ENCODE results near the gene PMAIP1.

PMAIP1 gene

DNA sequence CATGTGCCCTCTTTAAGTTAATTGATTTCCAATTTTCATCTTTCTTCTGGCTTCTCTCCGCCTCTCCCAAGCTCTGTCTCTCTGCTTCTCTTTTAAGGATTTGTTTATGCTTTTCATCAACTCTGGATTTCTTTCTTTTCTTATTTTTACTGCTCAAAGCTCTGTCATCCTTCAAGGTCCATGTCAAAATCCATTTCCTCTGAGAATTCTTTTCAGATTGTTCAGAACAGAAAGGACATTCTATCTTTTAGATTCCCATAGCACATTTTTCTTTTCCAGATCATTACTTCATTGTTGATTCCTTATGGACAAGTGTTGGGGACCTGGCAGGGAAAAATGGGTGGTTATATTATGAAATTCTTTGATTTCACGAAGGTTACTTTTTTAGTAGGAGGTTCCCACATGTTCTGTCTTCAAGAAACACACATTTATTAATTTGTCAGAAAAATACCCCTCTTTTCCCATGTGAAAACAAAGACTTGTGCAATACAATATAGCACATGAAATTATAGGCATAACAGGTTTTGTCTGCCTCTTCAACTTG is 12.3 kb downstream of the PMAIP1 start:
- Histone ChIP-seq H3K9me3 (ENCODE audit: control insufficient read depth in 2 of 2, low read length in 2 of 2) (peaks cover 0 to 4% of the 10 kb centered on the region in 2 donors), H3K27me3 (ENCODE audit: control insufficient read depth in 1 of 2, insufficient read depth in 2 of 2, low read length in 2 of 2) (peaks cover 4 to 5% of the 10 kb centered on the region in 2 donors), H3K27ac (ENCODE audit: low read length) (no peak overlapping the region), H3K36me3 (ENCODE audit: control insufficient read depth in 2 of 2, insufficient read depth in 2 of 2, low read length in 2 of 2) (no peaks in the 10 kb centered on the region), H3K4me3 (ENCODE audit: low read length in 2 of 2) (no peak overlapping the region), H3K4me1 (ENCODE audit: control insufficient read depth, insufficient read depth, low read length) (no peaks in the 10 kb centered on the region), H3K9ac (ENCODE audit: low read length in 2 of 2) (no peak overlapping the region)

DNA sequence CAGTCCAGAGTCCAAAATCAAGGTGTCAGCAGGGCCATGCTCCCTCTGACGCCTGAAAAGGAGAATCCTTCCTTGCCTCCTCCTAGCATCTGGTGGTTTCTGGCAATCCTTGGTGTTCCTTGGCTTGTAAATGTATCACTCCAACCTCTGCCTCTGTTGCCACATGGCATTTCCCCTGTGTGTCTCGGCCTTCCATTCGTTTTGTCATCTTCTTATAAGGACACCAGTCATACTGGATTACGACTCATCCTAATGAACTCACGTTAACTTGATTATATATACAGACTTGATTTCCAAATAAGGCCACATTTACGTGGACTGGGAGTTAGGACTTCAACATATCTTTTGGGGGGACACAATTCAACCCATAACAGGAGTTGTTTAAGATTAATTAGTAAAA is 15.8 kb downstream of the PMAIP1 start:
- no peaks in the 10 kb centered on the region for H3K36me3 ChIP-seq (ENCODE audit: control insufficient read depth in 2 of 2, insufficient read depth in 2 of 2, low read length in 2 of 2)
- no peak overlapping the region for H3K9ac ChIP-seq (ENCODE audit: low read length in 2 of 2)
- no peak overlapping the region for H3K4me3 ChIP-seq (ENCODE audit: low read length in 2 of 2)
- peaks cover 3% of the 10 kb centered on the region for H3K4me1 ChIP-seq (ENCODE audit: control insufficient read depth, insufficient read depth, low read length)
- H3K9me3 ChIP-seq (ENCODE audit: control insufficient read depth in 2 of 2, low read length in 2 of 2) = peaks cover 0 to 4% of the 10 kb centered on the region in 2 donors
- H3K27me3 ChIP-seq (ENCODE audit: control insufficient read depth in 1 of 2, insufficient read depth in 2 of 2, low read length in 2 of 2) = no peaks in the 10 kb centered on the region
- H3K27ac ChIP-seq (ENCODE audit: low read length) = no peak overlapping the region

DNA sequence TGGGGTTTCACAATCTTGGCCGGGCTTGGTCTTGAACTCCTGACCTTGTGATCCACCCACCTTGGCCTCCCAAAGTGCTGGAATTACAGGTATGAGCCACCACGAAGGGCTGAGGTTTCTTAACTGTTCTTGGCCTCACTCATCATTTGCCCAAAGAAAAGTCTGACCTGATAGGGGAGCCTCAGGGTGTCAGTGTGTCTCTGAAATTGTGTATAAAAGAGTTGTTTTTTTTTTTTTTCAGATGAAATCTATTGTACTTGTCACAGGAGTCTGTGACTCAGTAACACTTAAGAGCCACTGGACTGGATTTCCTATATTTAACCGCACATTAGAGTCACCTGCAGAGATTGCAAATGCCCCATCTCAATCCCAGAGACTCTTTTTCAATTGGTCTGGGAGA is 16.9 kb downstream of the PMAIP1 start:
- Histone ChIP-seq H3K27ac (ENCODE audit: low read length) (no peak overlapping the region), H3K9ac (ENCODE audit: low read length in 2 of 2) (no peak overlapping the region), H3K36me3 (ENCODE audit: control insufficient read depth in 2 of 2, insufficient read depth in 2 of 2, low read length in 2 of 2) (no peaks in the 10 kb centered on the region), H3K4me3 (ENCODE audit: low read length in 2 of 2) (no peak overlapping the region), H3K27me3 (ENCODE audit: control insufficient read depth in 1 of 2, insufficient read depth in 2 of 2, low read length in 2 of 2) (no peaks in the 10 kb centered on the region), H3K9me3 (ENCODE audit: control insufficient read depth in 2 of 2, low read length in 2 of 2) (peaks cover 0 to 4% of the 10 kb centered on the region in 2 donors), H3K4me1 (ENCODE audit: control insufficient read depth, insufficient read depth, low read length) (peaks cover 3% of the 10 kb centered on the region)

DNA sequence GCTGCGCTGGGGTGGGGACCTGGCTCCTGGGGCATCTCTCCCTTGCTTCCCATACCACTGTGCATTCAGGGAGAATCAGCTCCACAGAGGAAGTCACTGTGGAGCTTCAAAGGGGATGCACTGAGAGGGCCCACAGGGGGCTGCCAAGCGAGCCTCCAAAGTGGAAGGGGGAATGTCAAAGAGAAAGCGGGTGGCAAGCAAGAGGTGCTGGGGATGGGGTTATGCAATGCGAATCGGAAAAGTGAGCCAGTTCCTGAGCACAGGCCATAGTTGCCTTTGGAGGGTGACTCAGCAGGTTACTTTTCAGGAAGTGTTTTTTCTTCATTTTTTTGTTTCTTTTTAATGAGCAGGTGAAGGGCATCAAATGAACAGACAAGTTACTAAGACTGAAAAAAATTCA is 17.6 kb downstream of the PMAIP1 start:
- no peaks in the 10 kb centered on the region for H3K36me3 ChIP-seq (ENCODE audit: control insufficient read depth in 2 of 2, insufficient read depth in 2 of 2, low read length in 2 of 2)
- H3K9ac ChIP-seq (ENCODE audit: low read length in 2 of 2) = no peak overlapping the region
- no peak overlapping the region for H3K27ac ChIP-seq (ENCODE audit: low read length)
- peaks cover 3% of the 10 kb centered on the region for H3K4me1 ChIP-seq (ENCODE audit: control insufficient read depth, insufficient read depth, low read length)
- H3K9me3 ChIP-seq (ENCODE audit: control insufficient read depth in 2 of 2, low read length in 2 of 2) = peaks cover 0 to 4% of the 10 kb centered on the region in 2 donors
- H3K27me3 ChIP-seq (ENCODE audit: control insufficient read depth in 1 of 2, insufficient read depth in 2 of 2, low read length in 2 of 2) = no peaks in the 10 kb centered on the region
- H3K4me3 ChIP-seq (ENCODE audit: low read length in 2 of 2) = no peak overlapping the region

DNA sequence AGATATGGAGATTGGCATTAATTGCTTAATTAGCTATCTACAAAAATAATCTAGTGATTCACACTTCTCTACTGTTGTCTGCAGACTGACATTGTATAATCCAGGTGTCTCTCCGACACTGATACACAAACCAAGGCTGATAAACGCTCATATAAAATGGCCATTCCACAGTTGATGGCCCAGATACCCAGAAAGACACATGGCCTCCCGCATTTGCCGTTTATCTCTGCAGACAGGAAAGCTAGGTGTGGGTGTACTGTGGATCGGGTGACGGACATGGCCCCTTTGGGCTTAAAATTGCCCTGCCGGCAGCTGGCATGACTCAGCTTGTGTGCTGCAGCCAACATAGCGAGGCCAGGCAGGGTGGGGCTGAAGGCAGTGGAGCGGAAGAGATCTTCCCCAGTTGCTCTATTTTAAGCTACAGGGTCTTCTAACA is 18.5 kb downstream of the PMAIP1 start:
- H3K4me1 ChIP-seq (ENCODE audit: control insufficient read depth, insufficient read depth, low read length) = peaks cover 3% of the 10 kb centered on the region
- no peaks in the 10 kb centered on the region for H3K9me3 ChIP-seq (ENCODE audit: control insufficient read depth in 2 of 2, low read length in 2 of 2)
- H3K27ac ChIP-seq (ENCODE audit: low read length) = no peak overlapping the region
- H3K4me3 ChIP-seq (ENCODE audit: low read length in 2 of 2) = peak overlapping the region in 1 of 2 donors; percentile 49
- H3K9ac ChIP-seq (ENCODE audit: low read length in 2 of 2) = no peak overlapping the region
- no peaks in the 10 kb centered on the region for H3K27me3 ChIP-seq (ENCODE audit: control insufficient read depth in 1 of 2, insufficient read depth in 2 of 2, low read length in 2 of 2)
- H3K36me3 ChIP-seq (ENCODE audit: control insufficient read depth in 2 of 2, insufficient read depth in 2 of 2, low read length in 2 of 2) = no peaks in the 10 kb centered on the region

DNA sequence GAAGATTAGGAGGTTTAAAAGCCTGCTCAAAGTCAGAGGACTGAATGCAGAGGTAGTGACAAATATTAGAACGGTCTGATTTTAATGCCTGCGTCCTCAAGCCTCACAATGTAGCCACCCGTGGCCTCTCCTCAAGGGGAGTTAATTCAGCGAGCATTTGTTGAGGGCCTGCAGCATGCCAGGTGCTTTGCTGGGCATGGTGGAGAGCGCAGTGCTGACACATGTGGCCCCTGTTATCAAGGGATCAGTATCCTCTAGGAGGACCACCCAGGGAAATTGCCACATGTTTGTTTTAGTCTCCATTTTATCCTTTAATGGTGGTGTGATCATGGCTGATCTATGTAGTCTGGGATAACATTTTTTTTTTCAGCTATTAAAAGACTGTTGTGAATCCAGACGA is 19.2 kb downstream of the PMAIP1 start:
- no peaks in the 10 kb centered on the region for H3K9me3 ChIP-seq (ENCODE audit: control insufficient read depth in 2 of 2, low read length in 2 of 2)
- no peaks in the 10 kb centered on the region for H3K27me3 ChIP-seq (ENCODE audit: control insufficient read depth in 1 of 2, insufficient read depth in 2 of 2, low read length in 2 of 2)
- H3K9ac ChIP-seq (ENCODE audit: low read length in 2 of 2) = no peak overlapping the region
- peaks cover 3% of the 10 kb centered on the region for H3K4me1 ChIP-seq (ENCODE audit: control insufficient read depth, insufficient read depth, low read length)
- no peak overlapping the region for H3K27ac ChIP-seq (ENCODE audit: low read length)
- no peaks in the 10 kb centered on the region for H3K36me3 ChIP-seq (ENCODE audit: control insufficient read depth in 2 of 2, insufficient read depth in 2 of 2, low read length in 2 of 2)
- H3K4me3 ChIP-seq (ENCODE audit: low read length in 2 of 2) = no peak overlapping the region

DNA sequence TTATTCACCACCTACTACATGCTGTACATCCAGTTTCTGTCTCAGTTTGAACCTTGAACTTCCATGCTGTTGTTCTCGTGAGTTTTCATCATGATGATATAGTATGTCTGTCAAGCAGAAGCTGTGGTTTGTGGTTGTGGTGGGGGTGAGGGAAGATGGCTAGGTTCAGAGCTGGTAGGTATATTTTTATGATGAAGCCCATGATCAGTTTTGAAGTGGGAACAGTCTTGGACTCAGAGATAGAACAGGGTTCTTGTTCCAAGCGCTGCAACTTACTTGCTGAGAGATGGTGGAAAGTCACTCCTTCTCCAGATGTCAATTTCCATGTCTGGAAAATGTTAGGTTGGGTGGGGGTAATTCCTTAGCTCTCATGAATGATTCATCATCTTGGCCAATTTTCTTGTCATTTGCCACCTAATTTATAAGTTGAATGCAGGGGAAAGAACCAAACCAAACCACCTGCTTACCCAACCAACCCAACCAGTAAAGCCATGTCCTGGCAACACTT is 21.6 kb downstream of the PMAIP1 start:
- Histone ChIP-seq H3K36me3 (ENCODE audit: control insufficient read depth in 2 of 2, insufficient read depth in 2 of 2, low read length in 2 of 2) (no peaks in the 10 kb centered on the region), H3K4me3 (ENCODE audit: low read length in 2 of 2) (no peak overlapping the region), H3K9me3 (ENCODE audit: control insufficient read depth in 2 of 2, low read length in 2 of 2) (no peaks in the 10 kb centered on the region), H3K27ac (ENCODE audit: low read length) (no peak overlapping the region), H3K9ac (ENCODE audit: low read length in 2 of 2) (no peak overlapping the region), H3K4me1 (ENCODE audit: control insufficient read depth, insufficient read depth, low read length) (peaks cover 3% of the 10 kb centered on the region), H3K27me3 (ENCODE audit: control insufficient read depth in 1 of 2, insufficient read depth in 2 of 2, low read length in 2 of 2) (no peaks in the 10 kb centered on the region)

DNA sequence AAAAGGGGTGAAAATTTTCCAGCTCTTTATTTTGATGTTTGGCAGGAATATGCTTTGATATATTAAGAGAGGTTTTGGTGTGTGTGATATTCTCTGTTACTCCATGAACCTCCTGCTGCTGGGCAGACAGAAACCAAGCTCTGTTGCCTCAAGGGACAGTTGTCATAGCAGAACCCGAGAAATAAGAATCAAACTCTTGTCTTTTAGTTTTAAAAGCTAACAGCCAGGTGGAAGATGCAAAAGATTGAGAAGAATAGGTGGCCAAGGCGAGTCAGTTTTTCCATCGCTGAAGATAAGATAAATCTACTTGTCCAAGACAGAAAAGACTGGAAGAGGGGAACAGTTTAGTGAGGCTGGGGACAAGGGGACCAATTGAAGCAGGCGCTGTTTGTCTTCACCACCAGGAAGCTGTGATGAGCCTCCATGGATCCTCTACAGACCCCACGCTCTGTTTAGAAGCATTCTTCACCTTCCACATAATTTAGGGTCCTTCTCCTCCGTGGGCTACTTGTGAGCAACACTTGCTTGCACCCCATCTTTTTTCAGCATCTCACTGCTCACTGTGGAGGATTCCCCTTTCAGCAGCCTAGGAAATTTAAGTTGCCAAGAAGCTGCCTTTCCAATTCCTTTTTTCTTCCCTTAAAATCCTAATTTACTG is 23.9 kb downstream of the PMAIP1 start:
- no peaks in the 10 kb centered on the region for H3K27me3 ChIP-seq (ENCODE audit: control insufficient read depth in 1 of 2, insufficient read depth in 2 of 2, low read length in 2 of 2)
- H3K27ac ChIP-seq (ENCODE audit: low read length) = no peak overlapping the region
- H3K4me1 ChIP-seq (ENCODE audit: control insufficient read depth, insufficient read depth, low read length) = peaks cover under 1% of the 10 kb centered on the region
- H3K36me3 ChIP-seq (ENCODE audit: control insufficient read depth in 2 of 2, insufficient read depth in 2 of 2, low read length in 2 of 2) = no peaks in the 10 kb centered on the region
- H3K9ac ChIP-seq (ENCODE audit: low read length in 2 of 2) = no peak overlapping the region
- no peak overlapping the region for H3K4me3 ChIP-seq (ENCODE audit: low read length in 2 of 2)
- no peaks in the 10 kb centered on the region for H3K9me3 ChIP-seq (ENCODE audit: control insufficient read depth in 2 of 2, low read length in 2 of 2)

DNA sequence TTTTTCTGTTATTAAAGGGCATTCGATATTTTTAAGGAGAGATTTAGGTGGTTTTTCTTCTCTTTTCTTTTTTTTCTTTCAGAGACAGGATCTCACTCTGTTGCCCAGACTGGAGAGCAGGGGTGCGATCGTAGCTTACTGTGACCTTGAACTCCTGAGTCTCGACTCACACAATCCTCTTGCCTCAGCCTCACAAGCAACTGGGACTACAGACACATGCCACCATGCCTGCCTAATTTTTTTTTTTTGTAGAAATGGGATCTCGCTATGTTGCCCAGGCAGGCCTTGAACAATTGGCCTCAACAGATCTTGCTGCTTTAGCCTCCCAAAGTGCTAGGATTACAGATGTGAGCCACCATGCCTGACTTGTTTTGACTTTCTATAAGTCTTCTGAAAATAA is 26.3 kb downstream of the PMAIP1 start:
- Histone ChIP-seq H3K36me3 (ENCODE audit: control insufficient read depth in 2 of 2, insufficient read depth in 2 of 2, low read length in 2 of 2) (no peaks in the 10 kb centered on the region), H3K4me1 (ENCODE audit: control insufficient read depth, insufficient read depth, low read length) (no peaks in the 10 kb centered on the region), H3K27ac (ENCODE audit: low read length) (no peak overlapping the region), H3K4me3 (ENCODE audit: low read length in 2 of 2) (no peak overlapping the region), H3K9me3 (ENCODE audit: control insufficient read depth in 2 of 2, low read length in 2 of 2) (no peaks in the 10 kb centered on the region), H3K27me3 (ENCODE audit: control insufficient read depth in 1 of 2, insufficient read depth in 2 of 2, low read length in 2 of 2) (no peaks in the 10 kb centered on the region), H3K9ac (ENCODE audit: low read length in 2 of 2) (no peak overlapping the region)

DNA sequence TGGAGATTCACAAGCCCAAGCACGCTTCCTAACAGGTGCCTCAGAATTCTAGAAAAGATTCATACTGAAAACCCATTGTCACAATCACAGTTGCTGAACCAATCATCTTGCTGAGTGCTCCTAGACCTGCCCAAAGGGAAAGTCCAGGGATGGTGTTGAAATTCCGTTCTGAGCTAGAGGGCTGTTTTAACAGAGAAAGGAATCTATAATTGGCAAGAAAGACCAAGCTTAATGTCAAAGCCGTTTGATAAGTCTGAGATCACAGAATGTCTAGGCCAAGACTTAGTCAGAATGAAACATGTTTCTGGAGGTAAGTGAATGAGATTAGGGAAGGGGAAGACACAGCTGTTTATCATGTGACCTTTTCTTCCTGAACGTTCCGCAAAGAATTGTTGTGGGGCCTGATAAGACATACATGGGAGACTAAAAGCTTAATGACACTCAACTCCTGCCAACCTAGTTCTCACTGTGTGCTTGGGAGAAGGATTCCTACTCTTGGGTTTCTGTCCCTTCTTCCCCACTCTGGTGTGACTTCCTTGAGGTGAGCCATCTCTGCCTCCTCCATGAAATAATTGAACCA is 27.5 kb downstream of the PMAIP1 start:
- Histone ChIP-seq H3K36me3 (ENCODE audit: control insufficient read depth in 2 of 2, insufficient read depth in 2 of 2, low read length in 2 of 2) (no peaks in the 10 kb centered on the region), H3K27me3 (ENCODE audit: control insufficient read depth in 1 of 2, insufficient read depth in 2 of 2, low read length in 2 of 2) (no peaks in the 10 kb centered on the region), H3K9me3 (ENCODE audit: control insufficient read depth in 2 of 2, low read length in 2 of 2) (no peaks in the 10 kb centered on the region), H3K9ac (ENCODE audit: low read length in 2 of 2) (no peak overlapping the region), H3K4me3 (ENCODE audit: low read length in 2 of 2) (no peak overlapping the region), H3K27ac (ENCODE audit: low read length) (no peak overlapping the region), H3K4me1 (ENCODE audit: control insufficient read depth, insufficient read depth, low read length) (no peaks in the 10 kb centered on the region)

DNA sequence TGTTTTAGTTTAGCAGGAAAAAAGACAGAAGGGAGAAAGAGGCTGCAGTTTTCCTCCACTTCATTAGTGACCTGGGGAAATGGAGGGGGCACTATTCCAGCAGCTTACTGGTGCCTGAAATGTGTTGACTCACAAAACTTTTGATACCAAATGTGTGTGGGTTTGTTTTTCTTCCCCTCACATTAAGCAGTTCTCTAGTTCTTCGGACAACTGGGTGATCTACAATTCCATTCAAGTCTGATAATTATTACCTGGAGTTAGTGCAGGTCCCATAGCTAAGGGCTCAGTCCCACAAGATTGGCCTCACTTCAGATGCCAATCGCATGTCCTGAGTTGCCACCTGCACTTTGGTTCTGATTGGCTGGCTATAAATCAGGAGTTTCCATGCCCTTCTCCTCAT is 28.4 kb downstream of the PMAIP1 start:
- H3K36me3 ChIP-seq (ENCODE audit: control insufficient read depth in 2 of 2, insufficient read depth in 2 of 2, low read length in 2 of 2) = no peaks in the 10 kb centered on the region
- no peaks in the 10 kb centered on the region for H3K9me3 ChIP-seq (ENCODE audit: control insufficient read depth in 2 of 2, low read length in 2 of 2)
- H3K4me3 ChIP-seq (ENCODE audit: low read length in 2 of 2) = no peak overlapping the region
- H3K27me3 ChIP-seq (ENCODE audit: control insufficient read depth in 1 of 2, insufficient read depth in 2 of 2, low read length in 2 of 2) = no peaks in the 10 kb centered on the region
- H3K9ac ChIP-seq (ENCODE audit: low read length in 2 of 2) = no peak overlapping the region
- no peaks in the 10 kb centered on the region for H3K4me1 ChIP-seq (ENCODE audit: control insufficient read depth, insufficient read depth, low read length)
- no peak overlapping the region for H3K27ac ChIP-seq (ENCODE audit: low read length)

Measured in stomach smooth muscle (tissue), 2 donors.